Neural progenitor cell (in vitro differentiated cells): Measurements from ENCODE around the gene SERPINB10. TPM values are rescaled to one million over a fixed set of nuclear protein-coding genes. Genes with fewer than 3 reads are reported as not detected.

Source experiments
- DNase-seq: peaks from one replicate; pipeline ENCODE4 v3.0.0-alpha.2; 2016; ENCODE audit warnings: low spot score
- H2AFZ ChIP-seq: fragments of 200-600 bp; sonication (generic); replicated peaks from 2 replicates; pipeline ENCODE4 v1.6.1; 2016; ENCODE audit warnings: antibody characterized with exemption
- H3F3A ChIP-seq: fragments of 200-600 bp; sonication (generic); 2 replicates; pipeline ENCODE4 v1.6.1; 2016; ENCODE audit warnings: antibody characterized with exemption, low read depth
- H3K27ac ChIP-seq: fragments of 200-600 bp; sonication (generic); 2 replicates; pipeline ENCODE4 v1.5.1; 2016; ENCODE audit warnings: mild to moderate bottlenecking
- H3K27me3 ChIP-seq: fragments of 200-600 bp; sonication (generic); 2 replicates; pipeline ENCODE4 v1.6.1; 2016; ENCODE audit warnings: mild to moderate bottlenecking, moderate library complexity
- H3K36me3 ChIP-seq: fragments of 200-600 bp; sonication (generic); 2 replicates; pipeline ENCODE4 v1.5.1; 2016
- H3K4me1 ChIP-seq: fragments of 200-600 bp; sonication (generic); 2 replicates; pipeline ENCODE4 v1.6.1; 2016; ENCODE audit warnings: mixed run types
- H3K4me2 ChIP-seq: fragments of 200-600 bp; sonication (generic); 2 replicates; pipeline ENCODE4 v1.6.1; 2016
- H3K4me3 ChIP-seq: fragments of 200-600 bp; sonication (generic); 2 replicates; pipeline ENCODE4 v1.5.1; 2016
- H3K79me2 ChIP-seq: fragments of 200-600 bp; sonication (generic); 2 replicates; pipeline ENCODE4 v1.6.1; 2016; ENCODE audit warnings: low read depth
- H3K9ac ChIP-seq: fragments of 200-600 bp; sonication (generic); 2 replicates; pipeline ENCODE4 v1.6.1; 2016
- H3K9me3 ChIP-seq: fragments of 200-600 bp; sonication (generic); 2 replicates; pipeline ENCODE4 v1.5.1; 2016; ENCODE audit warnings: low read depth
- H4K20me1 ChIP-seq: fragments of 200-600 bp; sonication (generic); 2 replicates; pipeline ENCODE4 v1.6.1; 2016; ENCODE audit warnings: low read depth
- H3K27ac Mint-ChIP-seq: 3 replicates; pipeline ENCODE4 v1.8.0; 2021; ENCODE audit warnings: mixed read lengths
- H3K27me3 Mint-ChIP-seq: 2 replicates; pipeline ENCODE4 v1.8.0; 2022; ENCODE audit warnings: low read depth, mild to moderate bottlenecking, inconsistent platforms, moderate library complexity, mixed read lengths; ENCODE audit not compliant: insufficient read depth
- H3K36me3 Mint-ChIP-seq: 3 replicates; pipeline ENCODE4 v1.8.0; 2021; ENCODE audit warnings: mixed read lengths
- H3K4me1 Mint-ChIP-seq: 3 replicates; pipeline ENCODE4 v1.8.0; 2021; ENCODE audit warnings: mixed read lengths
- H3K4me3 Mint-ChIP-seq: 3 replicates; pipeline ENCODE4 v1.8.0; 2021; ENCODE audit warnings: mild to moderate bottlenecking, moderate library complexity, mixed read lengths
- H3K9me3 Mint-ChIP-seq: 3 replicates; pipeline ENCODE4 v1.8.0; 2020; ENCODE audit warnings: mixed read lengths
- EZH2 ChIP-seq: fragments of 200-600 bp; sonication (generic); IDR thresholded peaks from 2 replicates; pipeline ENCODE4 v1.6.1; 2017; ENCODE audit warnings: antibody characterized with exemption, mild to moderate bottlenecking, moderate library complexity
- EZH2phosphoT487 ChIP-seq: fragments of 200-600 bp; sonication (generic); IDR thresholded peaks from 2 replicates; pipeline ENCODE4 v1.6.1; 2017; ENCODE audit warnings: antibody characterized with exemption
- total RNA-seq: library from RNA; depleted of rRNA; stranded (reverse); fragments of >200 nt; gene quantifications from 2 replicates; pipeline ENCODE4 v1.2.3, GENCODE V29; 2015; ENCODE audit warnings: low replicate concordance
- TF ChIP-seq, protein P1 (sequence below): fragments of 200-600 bp; sonication (generic); IDR thresholded peaks from 2 replicates; pipeline ENCODE4 v1.5.1; 2017; ENCODE audit warnings: antibody characterized with exemption, mild to moderate bottlenecking

Gene SERPINB10
- total RNA-seq, 1 donor from 2014 or later: not detected

DNA sequence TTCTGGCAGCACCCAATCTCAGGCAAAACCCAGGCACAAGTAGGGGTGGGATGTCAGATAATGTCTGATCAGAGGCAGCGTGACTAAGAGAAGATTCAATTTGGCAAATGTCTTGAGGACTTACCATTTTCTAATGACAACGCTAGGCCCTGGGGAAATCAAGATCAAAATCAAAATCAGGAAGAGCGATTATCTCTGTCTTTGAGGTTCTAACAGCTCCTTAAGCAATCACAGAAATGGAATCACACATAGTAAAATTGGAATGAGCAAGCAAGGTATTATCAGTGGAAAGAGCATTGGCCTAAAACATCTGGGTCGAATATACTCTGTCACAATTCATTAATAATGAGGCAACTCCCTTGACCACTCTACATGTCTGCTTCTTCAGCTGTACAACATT, 28.8 kb upstream of the SERPINB10 start:
- no peak overlapping the region for H3K4me3 Mint-ChIP-seq
- TF ChIP-seq, protein P1, sequence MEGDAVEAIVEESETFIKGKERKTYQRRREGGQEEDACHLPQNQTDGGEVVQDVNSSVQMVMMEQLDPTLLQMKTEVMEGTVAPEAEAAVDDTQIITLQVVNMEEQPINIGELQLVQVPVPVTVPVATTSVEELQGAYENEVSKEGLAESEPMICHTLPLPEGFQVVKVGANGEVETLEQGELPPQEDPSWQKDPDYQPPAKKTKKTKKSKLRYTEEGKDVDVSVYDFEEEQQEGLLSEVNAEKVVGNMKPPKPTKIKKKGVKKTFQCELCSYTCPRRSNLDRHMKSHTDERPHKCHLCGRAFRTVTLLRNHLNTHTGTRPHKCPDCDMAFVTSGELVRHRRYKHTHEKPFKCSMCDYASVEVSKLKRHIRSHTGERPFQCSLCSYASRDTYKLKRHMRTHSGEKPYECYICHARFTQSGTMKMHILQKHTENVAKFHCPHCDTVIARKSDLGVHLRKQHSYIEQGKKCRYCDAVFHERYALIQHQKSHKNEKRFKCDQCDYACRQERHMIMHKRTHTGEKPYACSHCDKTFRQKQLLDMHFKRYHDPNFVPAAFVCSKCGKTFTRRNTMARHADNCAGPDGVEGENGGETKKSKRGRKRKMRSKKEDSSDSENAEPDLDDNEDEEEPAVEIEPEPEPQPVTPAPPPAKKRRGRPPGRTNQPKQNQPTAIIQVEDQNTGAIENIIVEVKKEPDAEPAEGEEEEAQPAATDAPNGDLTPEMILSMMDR: no peak
- TF ChIP-seq EZH2 (no peak), EZH2phosphoT487 (no peak)

DNA sequence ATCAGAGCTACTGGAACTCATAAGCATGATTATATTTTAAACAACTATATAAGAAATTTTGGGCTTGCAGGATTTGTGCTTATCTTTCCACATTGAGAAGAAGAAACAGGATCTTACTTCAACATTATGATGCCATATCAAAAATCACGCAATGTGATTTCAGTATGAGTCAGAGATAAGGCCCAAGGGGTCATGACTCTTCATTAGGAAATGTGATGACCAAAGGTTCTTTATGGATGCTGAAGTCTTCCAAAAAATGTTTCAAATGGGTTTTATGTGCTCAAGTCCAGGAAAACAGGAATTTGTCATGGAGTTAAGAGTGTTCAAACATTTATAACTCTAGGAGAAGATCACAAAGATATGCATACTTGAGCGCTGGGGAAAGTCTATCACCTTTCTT, 28.0 kb upstream of the SERPINB10 start:
- TF ChIP-seq EZH2 (no peak), EZH2phosphoT487 (no peak)
- TF ChIP-seq, protein P1: no peak
- Histone ChIP-seq H3K4me2 (no peak overlapping the region), H3K79me2 (no peaks in the 10 kb centered on the region), H3K27ac (no peak overlapping the region), H3K4me3 (no peak overlapping the region), H2AFZ (no peak overlapping the region), H3K27me3 (no peaks in the 10 kb centered on the region), H3F3A (no peaks in the 10 kb centered on the region), H3K9ac (no peak overlapping the region), H3K36me3 (no peaks in the 10 kb centered on the region), H3K4me1 (no peaks in the 10 kb centered on the region), H4K20me1 (no peaks in the 10 kb centered on the region), H3K9me3 (no peaks in the 10 kb centered on the region)
- Mint-ChIP-seq H3K9me3 (no peaks in the 10 kb centered on the region), H3K27me3 (peaks cover 2% of the 10 kb centered on the region), H3K4me3 (no peak overlapping the region), H3K36me3 (no peaks in the 10 kb centered on the region), H3K27ac (no peak overlapping the region), H3K4me1 (no peaks in the 10 kb centered on the region)
- no peak for DNase-seq

More for the DNA sequence above, 28.8 kb upstream of the SERPINB10 start:
- no peak overlapping the region for H2AFZ ChIP-seq
- H3K9ac ChIP-seq: no peak overlapping the region
- Mint-ChIP-seq H3K9me3 (no peaks in the 10 kb centered on the region), H3K27ac (no peak overlapping the region), H3K27me3 (peaks cover 2% of the 10 kb centered on the region), H3K4me1 (no peaks in the 10 kb centered on the region), H3K36me3 (no peaks in the 10 kb centered on the region)
- no peak overlapping the region for H3K4me3 ChIP-seq
- H3K79me2 ChIP-seq: no peaks in the 10 kb centered on the region
- no peaks in the 10 kb centered on the region for H3K9me3 ChIP-seq
- H3F3A ChIP-seq: no peaks in the 10 kb centered on the region
- no peak overlapping the region for H3K27ac ChIP-seq
- no peaks in the 10 kb centered on the region for H3K36me3 ChIP-seq
- no peaks in the 10 kb centered on the region for H3K4me1 ChIP-seq
- no peaks in the 10 kb centered on the region for H4K20me1 ChIP-seq
- H3K27me3 ChIP-seq: no peaks in the 10 kb centered on the region
- H3K4me2 ChIP-seq: no peak overlapping the region
- DNase-seq: no peak

DNA sequence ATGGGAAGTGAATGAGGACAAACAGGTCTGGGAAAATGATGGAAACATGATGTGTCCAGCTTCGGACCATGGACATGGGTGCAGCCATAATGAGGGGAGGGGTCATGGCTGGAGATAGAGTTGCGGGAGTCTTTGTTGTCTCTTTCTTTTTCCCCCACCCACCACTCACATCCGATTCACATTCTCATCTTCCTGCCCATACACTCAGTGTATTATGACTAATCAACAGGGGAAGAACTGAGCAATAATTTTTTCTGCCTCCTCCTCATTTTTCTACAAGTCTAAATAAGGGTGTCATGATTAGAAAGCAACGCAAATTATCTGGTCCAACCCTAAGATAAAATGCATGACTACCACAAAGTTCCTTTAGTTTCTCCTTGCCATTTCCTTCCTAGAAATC, 25.9 kb upstream of the SERPINB10 start:
- Mint-ChIP-seq H3K36me3 (no peaks in the 10 kb centered on the region), H3K27ac (no peak overlapping the region), H3K9me3 (no peaks in the 10 kb centered on the region), H3K27me3 (peaks cover 2% of the 10 kb centered on the region), H3K4me1 (no peaks in the 10 kb centered on the region), H3K4me3 (no peak overlapping the region)
- no peak for DNase-seq
- TF ChIP-seq EZH2phosphoT487 (no peak), EZH2 (no peak)
- TF ChIP-seq, protein P1: no peak
- H3F3A ChIP-seq: no peaks in the 10 kb centered on the region
- no peaks in the 10 kb centered on the region for H3K27me3 ChIP-seq
- H3K4me1 ChIP-seq: no peaks in the 10 kb centered on the region
- H4K20me1 ChIP-seq: no peaks in the 10 kb centered on the region
- no peaks in the 10 kb centered on the region for H3K9me3 ChIP-seq
- no peak overlapping the region for H3K27ac ChIP-seq
- H2AFZ ChIP-seq: no peak overlapping the region
- no peak overlapping the region for H3K4me3 ChIP-seq
- H3K4me2 ChIP-seq: no peak overlapping the region
- H3K36me3 ChIP-seq: no peaks in the 10 kb centered on the region
- no peaks in the 10 kb centered on the region for H3K79me2 ChIP-seq
- H3K9ac ChIP-seq: no peak overlapping the region
